ENCODE results near the gene SAMD13.
A peak's percentile ranks its signal among the peaks of the same experiment; 100 is the strongest.

SAMD13 gene, protein sequence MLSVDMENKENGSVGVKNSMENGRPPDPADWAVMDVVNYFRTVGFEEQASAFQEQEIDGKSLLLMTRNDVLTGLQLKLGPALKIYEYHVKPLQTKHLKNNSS

DNA sequence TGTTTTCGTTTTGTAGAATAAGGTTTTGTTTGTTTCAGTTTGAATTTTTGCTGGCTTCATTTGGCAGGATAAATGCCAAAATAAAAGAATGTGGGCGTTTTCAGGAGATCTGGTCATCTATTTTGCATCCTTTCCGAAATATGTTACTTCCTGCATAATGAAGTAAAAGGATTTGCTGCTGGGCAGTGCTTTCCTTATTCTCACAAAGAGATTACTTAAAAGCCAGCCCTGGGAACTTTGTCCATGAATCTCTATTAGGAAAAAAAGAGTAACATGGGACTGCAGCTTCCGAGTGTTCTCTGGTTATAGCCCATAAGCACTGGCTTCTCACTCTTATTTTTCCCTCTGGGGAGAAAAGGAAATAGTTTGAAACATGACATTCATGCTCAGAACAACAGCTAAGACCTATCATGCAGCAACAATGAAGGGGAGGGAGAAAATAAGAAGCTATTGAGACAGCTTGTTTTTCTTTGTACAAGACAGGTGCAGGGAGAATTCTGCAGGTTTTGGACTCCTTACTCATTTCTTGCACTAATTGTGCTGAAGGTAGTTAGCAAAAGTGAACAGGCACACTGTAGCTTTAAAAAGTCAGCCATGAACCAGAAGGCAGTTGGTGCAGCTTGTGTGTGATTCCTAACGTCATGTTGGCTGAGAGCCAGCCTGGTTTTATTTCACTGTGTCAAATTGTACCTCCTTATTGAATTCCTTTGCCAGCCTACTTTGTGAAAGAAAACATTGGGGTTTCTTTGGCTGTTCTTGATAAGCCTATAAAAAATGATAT lies at the start of gene SAMD13:
SAMD13 (plus strand) TSS at position 705 of the 781 bp plus-strand sequence. CDS start 1,527 bp downstream, outside the sequence.
- peak; percentile 79 for DNase-seq (ENCODE audit: low spot score)

DNA sequence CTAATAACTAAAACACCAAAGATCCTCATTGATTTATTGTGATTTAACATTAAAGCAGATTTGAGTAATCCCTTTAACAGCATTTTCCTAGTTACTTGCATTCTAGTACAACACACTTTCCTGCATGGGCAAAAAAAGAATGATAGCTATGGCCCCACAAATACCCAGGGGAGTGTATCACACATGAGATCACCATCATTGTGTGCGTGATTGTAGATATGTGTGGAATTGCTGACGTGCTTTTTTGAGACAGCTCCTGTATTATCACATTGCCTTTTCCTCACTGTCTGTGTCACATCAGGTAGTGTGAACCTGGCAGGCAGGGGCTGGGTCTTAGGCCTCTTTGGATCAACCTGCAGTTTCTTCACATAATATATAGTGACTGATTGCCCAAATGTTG lies 48.5 kb upstream of the SAMD13 start:
- no peak for DNase-seq (ENCODE audit: low spot score)

DNA sequence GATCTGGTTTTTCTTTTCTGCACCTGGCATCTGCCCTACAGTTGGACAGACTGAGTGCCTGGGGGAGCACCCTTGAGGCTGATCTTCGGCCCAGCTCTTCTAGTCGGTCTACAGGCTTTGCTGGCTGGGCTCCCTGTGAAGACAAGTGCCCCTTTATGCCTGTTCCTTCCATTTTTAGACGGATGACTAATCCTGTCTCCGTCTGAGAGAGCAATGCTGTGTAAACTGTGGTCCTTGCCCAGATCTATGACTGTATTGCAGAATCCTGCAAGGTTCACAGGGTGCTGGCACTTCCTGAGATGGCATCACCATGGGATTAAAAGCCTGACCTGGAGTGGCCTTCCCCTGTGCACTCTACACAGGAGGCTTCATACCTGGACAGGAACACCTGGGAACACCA lies 47.6 kb upstream of the SAMD13 start:
- peak; percentile 92 for DNase-seq (ENCODE audit: low spot score)

DNA sequence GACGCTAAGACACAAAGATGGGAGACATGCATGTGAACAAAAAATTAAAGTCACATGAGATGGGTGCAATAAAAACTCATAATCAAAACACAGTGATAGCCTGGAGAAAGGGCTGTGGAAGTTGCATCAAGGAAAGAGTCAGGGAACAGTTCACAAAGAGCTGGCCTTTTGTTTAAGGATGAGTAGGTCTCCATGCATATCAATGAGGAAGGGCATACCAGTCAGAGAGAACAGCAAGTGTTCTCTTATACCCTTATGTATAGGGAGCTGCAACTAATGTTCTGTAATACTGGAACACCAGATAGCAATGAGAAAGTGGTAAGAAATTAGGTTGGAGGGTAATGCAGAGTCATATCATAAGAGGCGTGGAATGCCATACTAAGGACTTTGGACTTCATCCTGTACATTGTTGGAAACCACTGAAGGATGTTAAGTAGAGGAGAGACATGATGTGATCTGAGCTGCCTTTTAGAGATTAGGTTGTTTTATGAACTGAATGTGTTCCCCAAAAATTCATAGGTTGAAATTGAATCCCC lies 46.7 kb upstream of the SAMD13 start:
- DNase-seq (ENCODE audit: low spot score) = peak; percentile 63

DNA sequence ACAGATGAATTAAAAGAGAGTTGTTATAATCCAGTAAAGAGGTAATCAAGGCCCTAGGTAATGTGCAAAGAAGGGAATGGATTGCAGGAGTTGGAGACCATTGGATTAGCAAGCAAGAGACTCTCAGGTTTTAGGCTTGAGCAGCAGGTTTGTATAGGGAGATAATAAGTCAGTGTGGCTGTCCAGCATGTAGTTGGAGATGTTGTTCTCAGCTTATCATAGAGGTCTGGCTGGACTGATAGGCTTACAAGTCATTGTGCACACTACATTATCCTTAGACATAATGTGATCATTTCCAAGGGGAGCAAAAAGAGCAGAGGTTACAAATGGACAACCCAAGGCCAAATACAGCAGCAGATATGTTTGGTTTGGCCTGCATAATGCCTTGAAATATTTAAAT lies 45.9 kb upstream of the SAMD13 start:
- DNase-seq (ENCODE audit: low spot score) = no peak

DNA sequence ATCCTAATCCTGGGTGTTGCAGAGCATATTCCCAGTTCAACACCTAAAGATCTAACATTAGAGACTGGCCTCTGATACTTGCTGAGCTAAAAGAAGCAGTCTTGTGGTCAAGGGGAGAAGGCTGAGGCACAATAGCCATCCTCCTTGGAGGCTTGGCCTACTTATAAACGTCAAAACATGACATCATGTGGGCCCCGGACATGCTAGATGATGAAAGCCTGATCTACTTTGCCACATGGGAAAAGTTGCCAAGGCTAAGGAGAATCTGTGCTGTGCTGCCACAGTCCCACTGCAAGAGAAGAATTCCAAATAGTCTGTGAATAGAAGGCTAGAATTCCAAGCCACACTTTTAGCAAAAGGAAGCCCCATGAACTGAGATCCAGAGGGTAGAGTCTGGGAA lies 43.9 kb upstream of the SAMD13 start:
- DNase-seq (ENCODE audit: low spot score) = no peak

GRCh38 chr1:84259376-84259775 lies 42.1 kb upstream of the SAMD13 start:
- no peak for DNase-seq (ENCODE audit: low spot score)

GRCh38 chr1:84259989-84260388 lies 41.5 kb upstream of the SAMD13 start:
- DNase-seq (ENCODE audit: low spot score) = no peak

DNA sequence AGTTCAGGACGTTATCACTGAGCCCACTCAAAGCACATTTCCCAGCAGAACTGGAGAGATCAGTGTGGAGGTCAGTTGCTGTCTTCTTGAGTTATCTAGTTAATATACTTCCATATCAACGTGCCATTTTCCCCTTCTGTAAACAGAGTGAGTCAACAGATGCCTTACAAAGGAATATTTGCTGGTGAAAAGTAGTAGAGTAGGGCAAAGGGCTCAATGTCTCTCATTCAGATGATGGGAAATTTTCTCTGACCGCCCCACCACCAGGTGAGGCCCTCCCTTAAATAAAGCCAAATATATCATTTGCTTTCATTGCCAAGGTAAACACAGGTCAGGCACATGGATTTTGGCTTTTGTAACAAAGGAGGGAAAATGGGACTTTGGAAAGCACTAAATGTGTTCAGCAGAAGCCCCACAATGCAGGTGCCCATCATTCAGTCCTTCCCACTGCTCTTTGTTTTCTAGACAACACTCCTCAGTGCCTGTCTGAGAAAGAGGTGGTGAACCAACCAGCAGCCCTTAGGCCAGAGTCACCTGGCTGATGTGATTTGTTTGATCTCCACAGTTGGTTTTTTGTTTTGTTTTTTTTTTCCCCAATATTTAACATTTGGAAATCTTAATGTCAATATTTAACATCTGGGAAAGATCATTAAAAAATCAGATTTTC lies 40.5 kb upstream of the SAMD13 start:
- DNase-seq (ENCODE audit: low spot score) = peak; percentile 68

DNA sequence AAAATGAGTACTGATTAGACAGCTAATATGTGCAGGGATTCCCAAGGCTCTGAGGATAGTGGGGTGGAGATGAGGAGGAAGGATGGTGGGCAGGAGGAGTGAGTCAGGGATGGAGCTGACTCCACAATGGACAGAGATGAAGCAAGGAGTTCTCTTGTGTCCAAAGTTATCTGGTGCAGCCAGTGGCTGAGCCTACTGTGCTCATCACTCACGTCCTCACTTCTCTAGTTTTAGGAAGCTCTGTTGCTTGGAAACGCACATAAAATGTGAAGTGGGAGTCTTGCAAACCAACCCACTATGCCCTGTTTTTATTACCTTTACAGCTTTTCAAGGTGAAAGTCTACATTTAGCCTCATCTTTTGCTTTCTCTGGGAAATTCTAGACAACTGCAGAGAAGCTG lies 36.5 kb upstream of the SAMD13 start:
- DNase-seq (ENCODE audit: low spot score) = no peak

GRCh38 chr1:84265867-84266266 lies 35.6 kb upstream of the SAMD13 start:
- no peak for DNase-seq (ENCODE audit: low spot score)

DNA sequence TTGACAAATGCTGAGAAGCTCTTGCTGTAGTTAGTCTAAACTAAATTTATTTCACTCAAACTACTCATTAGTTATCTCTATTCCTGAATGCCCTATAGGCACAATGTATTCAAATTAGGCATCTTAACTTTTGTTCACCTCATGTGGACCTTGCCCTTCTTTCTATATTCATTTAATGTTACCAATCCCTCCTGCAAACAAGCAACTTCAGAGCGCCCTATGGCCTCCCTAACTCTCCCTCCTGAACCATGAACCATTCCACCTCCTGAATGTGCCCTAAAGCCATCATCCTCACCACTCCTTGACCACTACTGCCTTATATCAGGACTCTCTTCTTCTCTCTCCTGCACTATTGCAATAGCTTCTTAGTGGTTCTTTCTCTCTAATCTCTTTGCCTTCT lies 34.8 kb upstream of the SAMD13 start:
- DNase-seq (ENCODE audit: low spot score) = no peak

DNA sequence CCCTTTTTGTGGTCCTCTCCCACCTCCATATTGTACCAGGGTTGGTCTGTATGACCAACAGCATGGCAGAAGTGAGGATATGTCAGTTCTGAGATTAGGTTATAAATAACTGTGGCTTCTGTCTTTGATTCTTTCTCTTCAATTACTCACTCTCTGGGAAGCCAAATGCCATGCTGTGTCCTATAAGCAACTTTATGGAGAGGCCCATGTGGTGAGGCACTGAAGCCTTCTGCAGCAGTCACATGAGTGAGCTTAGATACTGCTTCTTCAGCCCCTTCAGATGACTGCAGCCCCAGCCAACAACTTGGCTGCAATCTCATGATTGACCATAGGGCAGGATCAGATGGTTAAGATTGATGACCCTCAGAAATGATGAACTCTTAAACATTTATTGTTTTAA lies 34.0 kb upstream of the SAMD13 start:
- no peak for DNase-seq (ENCODE audit: low spot score)

DNA sequence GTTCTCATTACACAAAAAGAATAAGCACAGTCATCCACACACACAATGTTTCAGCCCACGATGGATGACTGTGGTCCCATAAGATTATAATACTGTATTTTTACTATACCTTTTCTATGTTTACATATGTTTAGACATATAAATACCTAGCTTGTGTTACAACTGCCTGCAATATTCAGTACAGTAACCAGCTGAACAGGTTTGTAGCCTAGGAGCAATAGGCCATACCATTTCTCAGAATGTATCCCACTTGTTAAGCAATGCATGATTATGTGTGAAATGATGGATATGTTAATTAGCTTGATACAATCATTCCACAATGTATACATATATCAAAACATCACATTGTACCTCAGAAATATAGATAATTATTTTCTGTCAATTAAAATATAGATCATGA lies 33.2 kb upstream of the SAMD13 start:
- DNase-seq (ENCODE audit: low spot score) = no peak

DNA sequence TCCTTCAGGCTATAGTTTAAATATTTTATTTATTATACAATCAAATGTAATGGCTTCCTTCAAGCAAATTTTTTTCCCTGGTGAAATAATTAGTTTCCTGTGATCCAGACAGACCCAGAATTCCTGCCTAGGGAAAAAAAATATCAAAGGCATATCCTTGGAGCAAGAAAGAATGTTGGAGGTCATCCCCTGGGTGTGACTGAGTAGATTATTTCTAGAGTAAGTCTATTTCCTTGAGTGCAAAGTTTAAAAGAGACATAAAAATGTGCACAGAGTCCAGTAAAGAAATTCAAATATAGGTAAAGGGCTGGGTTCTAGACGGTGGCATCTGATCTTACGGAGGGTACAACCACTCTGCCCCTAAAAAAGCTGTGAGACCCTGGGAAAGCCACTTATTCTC lies 32.2 kb upstream of the SAMD13 start:
- DNase-seq (ENCODE audit: low spot score) = peak; percentile 61

DNA sequence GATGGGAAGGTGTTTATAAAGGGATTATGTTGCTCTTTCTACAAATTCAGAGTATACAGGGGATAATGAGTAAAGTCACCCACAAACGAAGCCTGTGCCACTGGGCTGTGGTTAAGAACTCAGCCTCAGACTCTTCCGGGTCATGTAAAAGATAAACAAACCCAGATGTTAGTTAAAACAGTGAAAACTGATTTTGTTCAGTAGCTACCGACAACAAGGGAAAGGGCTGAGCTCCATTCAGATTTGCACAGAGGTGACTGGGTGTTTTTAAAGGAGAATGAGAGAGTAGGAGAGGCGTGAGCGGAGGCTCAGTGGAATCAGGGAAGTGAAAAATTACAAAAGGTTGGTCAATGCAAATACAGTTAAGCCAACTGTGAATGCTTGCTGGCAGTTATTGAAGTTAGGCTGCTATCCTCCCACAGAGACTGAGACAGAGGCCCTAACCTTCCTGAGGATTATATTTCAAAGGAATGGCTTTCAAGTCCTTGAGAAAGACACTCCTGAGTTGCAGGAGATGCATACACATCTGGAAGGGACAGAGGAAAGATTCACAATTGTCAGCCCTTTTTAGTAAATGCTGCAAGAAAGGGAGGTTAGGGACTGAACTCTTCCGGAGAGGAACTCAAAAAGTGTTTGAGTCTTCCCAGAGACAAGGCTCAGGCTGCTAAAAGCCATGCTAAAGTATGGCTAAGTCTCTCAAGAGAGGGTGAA lies 29.9 kb upstream of the SAMD13 start:
- DNase-seq (ENCODE audit: low spot score) = peak; percentile 48

- peak; percentile 81 for DNase-seq (ENCODE audit: low spot score)
These were observed 29.1 kb upstream of the SAMD13 start for GRCh38 chr1:84272401-84272800.

- DNase-seq (ENCODE audit: low spot score) = no peak
These were observed 24.0 kb upstream of the SAMD13 start for GRCh38 chr1:84277343-84278059.

- DNase-seq (ENCODE audit: low spot score) = no peak
These were observed 22.6 kb upstream of the SAMD13 start for GRCh38 chr1:84278905-84279304.

- no peak for DNase-seq (ENCODE audit: low spot score)
These were observed 20.6 kb upstream of the SAMD13 start for GRCh38 chr1:84280912-84281311.

DNA sequence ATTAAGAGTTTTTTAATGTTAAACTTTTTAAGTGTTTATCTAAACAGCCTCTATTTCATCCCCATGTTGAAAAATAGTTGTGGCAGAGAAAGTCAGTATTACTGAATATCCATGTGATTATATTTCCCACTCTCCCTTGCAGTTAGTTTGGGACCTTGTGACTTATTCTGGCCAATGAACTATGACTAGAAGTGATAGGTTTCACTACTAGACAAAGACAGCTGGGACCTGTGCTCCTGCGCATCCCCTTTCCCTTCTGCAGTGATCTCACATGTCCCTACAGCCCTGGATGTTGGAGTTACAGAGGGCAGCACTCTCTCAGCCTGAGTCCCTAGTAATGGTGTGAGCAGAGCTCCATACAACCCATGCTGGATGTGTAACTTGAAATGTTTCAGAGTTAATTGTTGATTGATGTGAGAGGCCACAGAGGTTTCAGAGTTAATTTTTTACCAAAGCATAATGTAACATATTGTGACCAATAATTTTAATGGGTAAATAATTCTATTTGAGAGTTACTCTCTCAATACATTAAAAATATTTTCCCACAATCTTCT lies 18.7 kb upstream of the SAMD13 start:
- no peak for DNase-seq (ENCODE audit: low spot score)

DNA sequence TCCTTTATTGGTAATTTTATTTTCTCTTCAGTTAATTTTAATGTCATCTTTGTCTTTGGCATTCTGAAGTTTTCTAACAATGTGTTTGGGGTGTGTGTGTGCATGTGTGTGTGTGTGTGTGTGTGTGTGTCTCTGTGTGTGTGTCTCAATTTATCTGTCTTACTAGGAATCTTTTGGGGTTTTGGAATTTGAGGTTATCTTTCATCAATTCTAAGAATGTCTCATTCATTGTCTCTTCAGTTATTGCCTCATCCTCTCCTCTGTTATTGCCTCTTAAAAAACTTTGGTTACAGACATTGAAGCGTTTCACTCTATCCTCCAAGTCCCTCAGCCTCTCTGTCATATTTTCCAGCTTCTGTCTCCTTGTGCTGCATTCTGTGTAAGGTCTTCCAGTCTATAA lies 18.1 kb upstream of the SAMD13 start:
- DNase-seq (ENCODE audit: low spot score) = no peak
